ENCODE data around the gene CD300E.

CD300E gene

DNA sequence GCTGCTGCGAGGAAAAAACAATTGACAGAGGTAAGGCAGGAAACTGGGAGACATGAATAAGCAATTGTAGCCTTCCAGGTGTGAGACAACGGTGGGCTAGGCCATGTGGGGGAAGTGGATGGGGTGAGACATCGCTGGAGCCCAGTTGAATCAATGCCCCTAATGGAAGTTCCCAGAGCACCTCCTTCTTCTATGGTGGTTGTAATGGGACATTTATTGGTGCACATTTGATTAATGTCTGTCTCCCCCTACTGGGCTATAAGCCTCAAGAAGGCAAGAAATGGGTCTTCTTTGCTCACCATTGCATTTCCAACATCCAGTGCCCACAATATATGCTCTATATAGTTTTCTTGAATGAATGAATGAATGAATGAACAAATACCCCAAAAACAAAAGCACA lies 22.7 kb upstream of the CD300E start:
- peaks cover under 1% of the 10 kb centered on the region; the same call in 1 of the 2 replicates for H3K27me3 ChIP-seq
- H3K9me3 ChIP-seq, result no peaks in the 10 kb centered on the region
- H4K20me1 ChIP-seq, result peaks cover 1% of the 10 kb centered on the region; the same call in 1 of the 2 replicates
- no peak overlapping the region for H3K4me3 ChIP-seq
- H3K27ac ChIP-seq, result no peak overlapping the region
- H3K4me1 ChIP-seq, result peaks cover 38% of the 10 kb centered on the region
- no peak overlapping the region for H3K9ac ChIP-seq
- no peaks in the 10 kb centered on the region for H3K36me3 ChIP-seq
- TF ChIP-seq Cebpa-rat (IDR thresholded peaks at IDR 0.05), result no peak
- H3K4me2 ChIP-seq, result no peak overlapping the region

- Histone ChIP-seq H3K4me1 (peaks cover 51% of the 10 kb centered on the region), H3K27me3 (peaks cover 4% of the 10 kb centered on the region; the same call in 1 of the 2 replicates), H3K9me3 (no peaks in the 10 kb centered on the region), H3K4me2 (peak overlapping the region; percentile 40), H3K9ac (no peak overlapping the region), H3K4me3 (no peak overlapping the region), H3K27ac (no peak overlapping the region), H4K20me1 (peaks cover 12% of the 10 kb centered on the region), H3K36me3 (no peaks in the 10 kb centered on the region)
- TF ChIP-seq Cebpa-rat (IDR thresholded peaks at IDR 0.05), result no peak
These were observed 21.5 kb upstream of the CD300E start for GRCh38 chr17:74645010-74645409.

GRCh38 chr17:74644419-74644818 lies 20.9 kb upstream of the CD300E start:
- TF ChIP-seq Cebpa-rat (IDR thresholded peaks at IDR 0.05), result no peak
- H3K36me3 ChIP-seq, result no peaks in the 10 kb centered on the region
- H3K4me3 ChIP-seq, result no peak overlapping the region
- H3K27ac ChIP-seq, result no peak overlapping the region
- H3K27me3 ChIP-seq, result peaks cover 4% of the 10 kb centered on the region; the same call in 1 of the 2 replicates
- H3K4me2 ChIP-seq, result no peak overlapping the region
- H3K9me3 ChIP-seq, result no peaks in the 10 kb centered on the region
- peaks cover 56% of the 10 kb centered on the region for H3K4me1 ChIP-seq
- peaks cover 18% of the 10 kb centered on the region for H4K20me1 ChIP-seq
- no peak overlapping the region for H3K9ac ChIP-seq

GRCh38 chr17:74643826-74644225 lies 20.3 kb upstream of the CD300E start:
- H3K27ac ChIP-seq, result no peak overlapping the region
- TF ChIP-seq Cebpa-rat (IDR thresholded peaks at IDR 0.05), result no peak
- H3K4me3 ChIP-seq, result no peak overlapping the region
- H4K20me1 ChIP-seq, result peaks cover 24% of the 10 kb centered on the region
- no peak overlapping the region for H3K4me2 ChIP-seq
- no peak overlapping the region for H3K9ac ChIP-seq
- peaks cover 62% of the 10 kb centered on the region for H3K4me1 ChIP-seq
- no peaks in the 10 kb centered on the region for H3K9me3 ChIP-seq
- H3K27me3 ChIP-seq, result peaks cover 4% of the 10 kb centered on the region; the same call in 1 of the 2 replicates
- H3K36me3 ChIP-seq, result no peaks in the 10 kb centered on the region

DNA sequence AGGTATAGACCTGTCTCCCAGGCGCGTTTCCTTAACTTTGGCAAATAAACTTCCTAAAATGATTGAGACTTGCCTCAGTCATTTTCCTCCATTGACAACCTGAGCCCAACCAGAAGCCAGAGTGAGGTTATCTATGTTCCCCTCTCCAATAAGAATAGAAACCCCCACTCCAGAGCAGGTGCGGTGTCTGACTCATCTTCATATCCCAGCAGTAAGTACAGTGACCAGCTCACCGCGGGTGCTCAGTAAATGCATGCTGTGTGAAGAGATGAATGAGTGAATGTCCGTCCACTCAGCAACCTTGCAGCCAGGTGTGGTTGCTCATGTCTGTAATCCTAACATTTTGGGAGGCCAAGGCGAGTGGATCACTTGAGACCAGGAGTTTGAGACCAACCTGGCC lies 19.5 kb upstream of the CD300E start:
- no peak overlapping the region for H3K9ac ChIP-seq
- H3K36me3 ChIP-seq, result no peaks in the 10 kb centered on the region
- peak overlapping the region; percentile 87; the same call in 1 of the 2 replicates for H3K4me2 ChIP-seq
- H3K4me3 ChIP-seq, result no peak overlapping the region
- no peak overlapping the region for H3K27ac ChIP-seq
- peaks cover 26% of the 10 kb centered on the region for H4K20me1 ChIP-seq
- H3K4me1 ChIP-seq, result peaks cover 65% of the 10 kb centered on the region
- H3K9me3 ChIP-seq, result no peaks in the 10 kb centered on the region
- TF ChIP-seq Cebpa-rat (IDR thresholded peaks at IDR 0.05), result no peak
- peaks cover 8% of the 10 kb centered on the region; the same call in 1 of the 2 replicates for H3K27me3 ChIP-seq

DNA sequence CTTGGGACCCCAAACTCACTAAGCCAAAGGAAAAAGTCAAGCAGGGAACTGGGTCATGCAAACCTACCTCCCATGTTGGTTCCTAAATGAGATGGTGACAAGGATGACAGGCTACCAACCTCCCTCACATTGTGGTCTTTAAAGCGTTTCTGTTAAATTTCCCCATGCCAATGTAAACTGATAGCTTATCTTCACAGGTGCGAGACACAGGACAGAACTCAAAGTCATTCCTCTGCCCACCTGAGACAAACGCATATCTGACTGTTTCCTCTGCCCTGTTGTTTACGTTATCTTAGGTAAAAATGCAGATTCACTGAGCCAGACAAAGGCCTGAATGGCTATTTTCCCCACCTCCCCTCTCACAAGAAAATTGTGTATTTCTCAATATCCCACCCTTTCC lies 19.0 kb upstream of the CD300E start:
- H3K4me3 ChIP-seq, result no peak overlapping the region
- peak overlapping the region; percentile 87 for H3K4me2 ChIP-seq
- peaks cover 26% of the 10 kb centered on the region for H4K20me1 ChIP-seq
- H3K27ac ChIP-seq, result no peak overlapping the region
- no peak overlapping the region for H3K9ac ChIP-seq
- no peak for TF ChIP-seq Cebpa-rat (IDR thresholded peaks at IDR 0.05)
- peaks cover 65% of the 10 kb centered on the region for H3K4me1 ChIP-seq
- no peaks in the 10 kb centered on the region for H3K9me3 ChIP-seq
- H3K27me3 ChIP-seq, result peaks cover 13% of the 10 kb centered on the region; the same call in 1 of the 2 replicates
- no peaks in the 10 kb centered on the region for H3K36me3 ChIP-seq

DNA sequence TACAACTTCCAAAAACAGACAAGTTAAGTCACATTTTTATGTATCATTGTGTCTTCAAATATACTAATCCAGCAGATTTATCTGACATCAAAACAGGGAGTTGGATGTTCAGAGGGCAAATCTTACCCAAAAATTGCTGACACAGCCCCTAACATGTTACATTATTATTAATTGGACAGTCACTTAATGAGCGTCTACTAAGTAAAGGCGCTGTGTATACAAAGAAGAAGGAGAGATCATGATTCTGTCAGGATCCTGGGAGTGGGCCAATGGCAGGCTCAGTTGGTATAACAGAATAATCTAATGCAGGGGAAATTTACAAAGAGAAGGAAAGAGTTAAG lies 18.4 kb upstream of the CD300E start:
- Histone ChIP-seq H3K4me1 (peaks cover 72% of the 10 kb centered on the region), H3K27ac (no peak overlapping the region), H3K9me3 (no peaks in the 10 kb centered on the region), H3K4me2 (peak overlapping the region; percentile 87), H3K4me3 (no peak overlapping the region), H3K36me3 (no peaks in the 10 kb centered on the region), H4K20me1 (peaks cover 26% of the 10 kb centered on the region), H3K9ac (no peak overlapping the region), H3K27me3 (peaks cover 15% of the 10 kb centered on the region; the same call in 1 of the 2 replicates)
- no peak for TF ChIP-seq Cebpa-rat (IDR thresholded peaks at IDR 0.05)

- Histone ChIP-seq H3K4me3 (no peak overlapping the region), H4K20me1 (peaks cover 26% of the 10 kb centered on the region), H3K9ac (no peak overlapping the region), H3K4me1 (peaks cover 77% of the 10 kb centered on the region), H3K27me3 (peaks cover 15% of the 10 kb centered on the region; the same call in 1 of the 2 replicates), H3K4me2 (peak overlapping the region; percentile 87), H3K36me3 (no peaks in the 10 kb centered on the region), H3K9me3 (no peaks in the 10 kb centered on the region), H3K27ac (no peak overlapping the region)
- TF ChIP-seq Cebpa-rat (IDR thresholded peaks at IDR 0.05), result no peak
These were observed 17.9 kb upstream of the CD300E start for GRCh38 chr17:74641224-74641957.

DNA sequence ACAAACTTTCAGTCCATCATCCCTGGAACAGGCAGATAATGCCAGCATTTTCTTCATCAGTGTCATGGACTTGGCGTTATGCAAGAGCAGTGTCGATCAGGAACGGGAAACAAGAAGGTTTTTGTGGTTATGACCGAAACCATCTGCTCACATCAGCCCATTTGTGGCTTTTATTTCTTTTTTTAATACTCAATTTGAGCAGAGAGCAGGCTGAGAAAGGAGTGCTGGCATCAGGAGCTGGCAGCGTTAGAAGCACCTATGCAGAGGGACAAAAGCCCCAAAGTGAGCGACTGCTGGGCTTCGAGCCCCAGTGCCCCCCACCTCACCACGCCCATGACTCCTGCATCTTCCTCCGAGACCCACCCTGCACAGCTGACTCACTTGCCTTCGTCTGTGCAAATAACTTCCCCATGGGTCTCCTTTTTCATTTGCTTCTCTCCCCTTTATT lies 16.2 kb upstream of the CD300E start:
- peak overlapping the region; percentile 87 for H3K4me2 ChIP-seq
- peaks cover 26% of the 10 kb centered on the region for H4K20me1 ChIP-seq
- peaks cover 86% of the 10 kb centered on the region for H3K4me1 ChIP-seq
- peaks cover 15% of the 10 kb centered on the region; the same call in 1 of the 2 replicates for H3K27me3 ChIP-seq
- no peaks in the 10 kb centered on the region for H3K36me3 ChIP-seq
- 0 out of 2 replicates have a peak overlapping the region, but pooled peaks have one; percentile 13 for H3K4me3 ChIP-seq
- H3K9me3 ChIP-seq, result no peaks in the 10 kb centered on the region
- no peak overlapping the region for H3K9ac ChIP-seq
- H3K27ac ChIP-seq, result 0 out of 2 replicates have a peak overlapping the region, but pooled peaks have one; percentile 14
- peak; percentile 95 for TF ChIP-seq Cebpa-rat (IDR thresholded peaks at IDR 0.05)

GRCh38 chr17:74637926-74638325 lies 14.4 kb upstream of the CD300E start:
- Histone ChIP-seq H3K4me1 (peaks cover 100% of the 10 kb centered on the region), H3K4me3 (no peak overlapping the region), H3K9me3 (no peaks in the 10 kb centered on the region), H3K9ac (no peak overlapping the region), H3K36me3 (no peaks in the 10 kb centered on the region), H3K27ac (no peak overlapping the region), H3K27me3 (peaks cover 15% of the 10 kb centered on the region; the same call in 1 of the 2 replicates), H4K20me1 (peaks cover 26% of the 10 kb centered on the region), H3K4me2 (peak overlapping the region; percentile 87)
- TF ChIP-seq Cebpa-rat (IDR thresholded peaks at IDR 0.05), result no peak

All from BLaER1 (cell line).